Astrocyte (in vitro differentiated cells and primary cell): Measurements from ENCODE around the gene SIPA1. TPM values are rescaled to one million over a fixed set of nuclear protein-coding genes. Genes with fewer than 3 reads are reported as not detected.

Source experiments
- DNase-seq: peaks from one replicate; pipeline ENCODE4 v3.0.0-alpha.2; 2010; ENCODE audit warnings: low read depth
- FAIRE-seq: peaks from 2 replicates; lab custom pipeline; 2011; peaks lifted over from hg19 to GRCh38; lab: Jason Lieb, UNC
- H2AFZ ChIP-seq: 2 replicates; pipeline ENCODE4 v1.6.0; 2012; ENCODE audit warnings: low read depth, low read length, inconsistent platforms
- H3K27ac ChIP-seq: 2 replicates; pipeline ENCODE4 v1.5.1; 2011; ENCODE audit warnings: low read depth, low read length, inconsistent platforms
- H3K27me3 ChIP-seq: 2 replicates; pipeline ENCODE4 v1.6.0; 2011; ENCODE audit warnings: low read length, inconsistent platforms; ENCODE audit not compliant: insufficient read depth
- H3K36me3 ChIP-seq: 2 replicates; pipeline ENCODE4 v1.5.1; 2011; ENCODE audit warnings: low read length, inconsistent platforms; ENCODE audit not compliant: insufficient read depth
- H3K4me1 ChIP-seq: 2 replicates; pipeline ENCODE4 v1.5.1; 2011; ENCODE audit warnings: low read length, inconsistent platforms; ENCODE audit not compliant: insufficient read depth
- H3K4me2 ChIP-seq: 2 replicates; pipeline ENCODE4 v1.6.0; 2012; ENCODE audit warnings: low read length, inconsistent platforms
- H3K4me3 ChIP-seq: 2 replicates; pipeline ENCODE4 v1.5.1; 2011; ENCODE audit warnings: low read depth, mild to moderate bottlenecking, low read length, inconsistent platforms; ENCODE audit not compliant: insufficient read depth
- H3K79me2 ChIP-seq: 2 replicates; pipeline ENCODE4 v1.6.0; 2012; ENCODE audit warnings: mild to moderate bottlenecking, low read length, inconsistent platforms; ENCODE audit not compliant: insufficient read depth
- H3K9ac ChIP-seq: 2 replicates; pipeline ENCODE4 v1.6.0; 2012; ENCODE audit warnings: mild to moderate bottlenecking, low read length, inconsistent platforms
- H3K9me3 ChIP-seq: 2 replicates; pipeline ENCODE4 v1.5.1; 2012; ENCODE audit warnings: low read depth, mild to moderate bottlenecking, low read length, inconsistent platforms; ENCODE audit not compliant: insufficient read depth
- H4K20me1 ChIP-seq: 2 replicates; pipeline ENCODE4 v1.6.0; 2012; ENCODE audit warnings: low read length, inconsistent platforms; ENCODE audit not compliant: insufficient read depth
- H3K27ac Mint-ChIP-seq: one replicate; pipeline ENCODE4 v1.8.0; 2021; ENCODE audit warnings: mild to moderate bottlenecking, mixed read lengths; ENCODE audit not compliant: unreplicated experiment
- H3K27me3 Mint-ChIP-seq: one replicate; pipeline ENCODE4 v1.8.0; 2021; ENCODE audit warnings: low read depth, mixed read lengths; ENCODE audit not compliant: unreplicated experiment
- H3K36me3 Mint-ChIP-seq: one replicate; pipeline ENCODE4 v1.8.0; 2021; ENCODE audit warnings: low read depth, mixed read lengths; ENCODE audit not compliant: unreplicated experiment
- H3K4me1 Mint-ChIP-seq: one replicate; pipeline ENCODE4 v1.8.0; 2021; ENCODE audit warnings: low read depth, mixed read lengths; ENCODE audit not compliant: unreplicated experiment
- H3K4me3 Mint-ChIP-seq: one replicate; pipeline ENCODE4 v1.8.0; 2021; ENCODE audit warnings: mild to moderate bottlenecking, moderate library complexity, mixed read lengths; ENCODE audit not compliant: unreplicated experiment
- H3K9me3 Mint-ChIP-seq: one replicate; pipeline ENCODE4 v1.8.0; 2021; ENCODE audit warnings: mild to moderate bottlenecking, mixed read lengths; ENCODE audit not compliant: unreplicated experiment
- CTCF ChIP-seq: IDR thresholded peaks from 2 replicates; pipeline ENCODE4 v1.5.1; 2011; ENCODE audit warnings: low read depth, mild to moderate bottlenecking, inconsistent platforms, low read length, moderate library complexity; ENCODE audit not compliant: insufficient read depth
- EZH2 ChIP-seq: IDR thresholded peaks from 2 replicates; pipeline ENCODE4 v1.6.1; 2012; ENCODE audit warnings: mild to moderate bottlenecking, low read length, inconsistent platforms; ENCODE audit not compliant: insufficient read depth
- total RNA-seq: library from RNA; stranded (reverse); gene quantifications from 2 replicates; pipeline ENCODE4 v1.2.1, GENCODE V29; 2021

Gene SIPA1
- total RNA-seq, 1 donor from 2014 or later, result 26.7 TPM

DNA sequence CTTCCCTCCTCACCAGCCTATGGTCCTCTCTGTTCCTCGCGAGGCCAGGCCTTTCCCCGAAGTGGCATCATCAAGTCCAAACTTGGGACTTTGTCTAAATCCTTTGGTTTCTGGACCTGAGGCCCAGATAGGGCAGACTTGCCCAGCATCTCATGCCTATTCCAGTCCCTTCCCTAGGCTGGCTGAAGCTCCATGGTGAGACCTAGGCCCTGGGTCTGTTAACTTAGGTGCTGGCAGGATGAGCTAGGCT lies 13.4 kb downstream of the SIPA1 start:
- DNase-seq (no peak), FAIRE-seq (no peak)
- Mint-ChIP-seq H3K4me1 (peaks cover 20% of the 10 kb centered on the region), H3K27me3 (no peaks in the 10 kb centered on the region), H3K9me3 (peaks cover 2% of the 10 kb centered on the region), H3K36me3 (peaks cover 19% of the 10 kb centered on the region), H3K4me3 (peak overlapping the region; percentile 63), H3K27ac (peak overlapping the region; percentile 29)
- no peak overlapping the region for H3K9ac ChIP-seq
- no peaks in the 10 kb centered on the region for H3K79me2 ChIP-seq
- TF ChIP-seq CTCF (no peak), EZH2 (no peak)
- H3K4me2 ChIP-seq, result no peak overlapping the region
- peaks cover 5% of the 10 kb centered on the region for H4K20me1 ChIP-seq
- no peaks in the 10 kb centered on the region for H3K9me3 ChIP-seq
- no peak overlapping the region for H3K27ac ChIP-seq
- no peaks in the 10 kb centered on the region for H3K27me3 ChIP-seq
- no peak overlapping the region for H2AFZ ChIP-seq
- H3K36me3 ChIP-seq, result peaks cover 10% of the 10 kb centered on the region
- peaks cover 17% of the 10 kb centered on the region for H3K4me1 ChIP-seq
- H3K4me3 ChIP-seq, result no peak overlapping the region

DNA sequence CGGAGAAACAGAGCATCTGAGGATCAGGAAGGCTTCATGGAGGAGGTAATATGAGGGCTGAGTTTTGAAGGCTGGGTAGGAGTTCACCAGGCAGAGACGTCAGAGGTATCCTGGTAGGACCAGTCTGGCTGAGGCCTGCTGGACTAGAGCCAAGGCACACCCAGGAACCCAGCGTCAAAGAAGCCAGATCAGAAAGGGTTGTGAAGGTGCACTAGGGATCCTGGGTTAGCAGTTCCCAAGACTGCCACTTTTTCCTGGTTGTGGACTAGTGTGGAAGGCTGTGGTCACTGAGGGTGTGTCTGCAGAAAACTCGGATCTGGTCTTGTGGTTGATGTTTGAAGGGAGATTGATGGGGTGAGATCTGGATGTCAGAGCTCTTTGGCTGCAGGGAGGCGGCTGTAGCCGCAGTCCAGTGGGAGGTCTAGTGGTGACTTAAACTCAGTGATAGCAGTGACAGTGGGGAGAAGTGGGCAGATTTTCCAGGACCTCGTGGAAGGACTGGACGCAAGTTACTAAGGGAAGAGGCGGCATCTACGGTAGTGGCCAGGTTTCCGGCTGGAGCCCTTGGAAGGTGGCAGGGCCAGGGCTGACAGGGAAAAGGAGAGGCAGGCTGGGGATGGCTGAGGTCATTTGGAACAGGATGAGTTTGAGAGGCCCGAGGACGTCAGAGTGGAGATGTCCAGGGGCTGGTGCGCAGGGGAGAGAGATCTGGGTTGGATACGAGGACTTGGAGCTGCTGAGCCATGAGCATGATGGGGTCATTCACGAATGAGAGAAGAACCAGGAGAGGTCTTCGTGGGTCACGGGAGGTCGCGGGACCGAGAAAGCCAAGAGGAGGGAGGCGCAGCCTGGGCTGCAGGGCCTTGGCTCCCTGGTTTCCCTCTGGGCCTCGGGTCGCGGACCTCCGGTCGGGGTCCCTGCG lies 13.9 kb downstream of the SIPA1 start:
- H3K79me2 ChIP-seq, result no peaks in the 10 kb centered on the region
- no peak overlapping the region for H2AFZ ChIP-seq
- peak overlapping the region; percentile 43 for H3K4me3 ChIP-seq
- peaks cover 20% of the 10 kb centered on the region for H3K4me1 Mint-ChIP-seq
- peaks cover 2% of the 10 kb centered on the region for H3K9me3 Mint-ChIP-seq
- TF ChIP-seq EZH2 (no peak), CTCF (no peak)
- peak; percentile 22 for DNase-seq
- H3K27me3 Mint-ChIP-seq, result no peaks in the 10 kb centered on the region
- peaks cover 17% of the 10 kb centered on the region for H3K4me1 ChIP-seq
- peaks cover 10% of the 10 kb centered on the region for H3K36me3 ChIP-seq
- H3K27me3 ChIP-seq, result no peaks in the 10 kb centered on the region
- H3K9ac ChIP-seq, result peak overlapping the region; percentile 72
- H3K27ac Mint-ChIP-seq, result peak overlapping the region; percentile 29
- H3K4me3 Mint-ChIP-seq, result peak overlapping the region; percentile 63
- H3K36me3 Mint-ChIP-seq, result peaks cover 23% of the 10 kb centered on the region
- peaks cover 5% of the 10 kb centered on the region for H4K20me1 ChIP-seq
- H3K4me2 ChIP-seq, result peak overlapping the region; percentile 83
- peak overlapping the region; percentile 91 for H3K27ac ChIP-seq
- FAIRE-seq, result no peak
- no peaks in the 10 kb centered on the region for H3K9me3 ChIP-seq
